ENCODE measurements around the gene TNNI2.
A peak's percentile ranks its signal among the peaks of the same experiment; 100 is the strongest.

The TNNI2 gene

GRCh38 chr11:1834779-1835670, 3.8 kb upstream of the TNNI2 start, which contains the start of gene SYT8:
Gene SYT8 (plus strand): TSS chr11:1834990. CDS start chr11:1835106, 116 bp downstream.
- DNase-seq, result no peak

- no peak for DNase-seq
Observed at GRCh38 chr11:1835671-1836010, 3.1 kb upstream of the TNNI2 start.

- DNase-seq, result no peak
Observed at GRCh38 chr11:1836011-1836945, 2.5 kb upstream of the TNNI2 start.

GRCh38 chr11:1837171-1838076, 1.4 kb upstream of the TNNI2 start:
- DNase-seq, result peak; percentile 85

GRCh38 chr11:1838077-1838425, 730 bp upstream of the TNNI2 start:
- no peak for DNase-seq

- no peak for DNase-seq
Observed at GRCh38 chr11:1839204-1839923, 583 bp downstream of the TNNI2 start.

- DNase-seq, result no peak
Observed at GRCh38 chr11:1839924-1840779, 1.4 kb downstream of the TNNI2 start.

GRCh38 chr11:1840780-1841480, 2.1 kb downstream of the TNNI2 start:
- DNase-seq, result no peak

GRCh38 chr11:1841511-1842148, 2.8 kb downstream of the TNNI2 start:
- DNase-seq, result no peak

- no peak for DNase-seq
Observed at GRCh38 chr11:1842149-1843097, 3.6 kb downstream of the TNNI2 start.

GRCh38 chr11:1843098-1843473, 4.3 kb downstream of the TNNI2 start:
- no peak for DNase-seq

- DNase-seq, result no peak
Observed at GRCh38 chr11:1843796-1844195, 5.0 kb downstream of the TNNI2 start.

- peak; percentile 61 for DNase-seq
Observed at GRCh38 chr11:1844221-1845094, 5.7 kb downstream of the TNNI2 start.

- no peak for DNase-seq
Observed at GRCh38 chr11:1845095-1845429, 6.3 kb downstream of the TNNI2 start.

- DNase-seq, result no peak
Observed at GRCh38 chr11:1845561-1846452, 7.0 kb downstream of the TNNI2 start.

GRCh38 chr11:1846453-1846932, 7.7 kb downstream of the TNNI2 start:
- DNase-seq, result no peak

Measured in activated CD4-positive, alpha-beta T cell treated with anti-CD3 and anti-CD28 coated beads for 48 hours (primary cell).